Adrenal gland (tissue), 12 donors: ENCODE measurements around the gene CDKL1. TPM values are rescaled to one million over a fixed set of nuclear protein-coding genes. Genes with fewer than 3 reads are reported as not detected.

ENCODE experiments used
- DNase-seq, 7 donors: peaks; one replicate each; pipeline ENCODE4 v3.0.0-alpha.2; 2019 to 2020
- H3K27ac ChIP-seq, 5 donors: fragments of 200-600 bp; sonication (generic) in 4 of 5; 1 replicate in 3 of 5; 2 replicates in 2 of 5; pipeline versions ENCODE4 v1.5.1 to v1.8.0; 2016 to 2020; ENCODE audit warnings: mild to moderate bottlenecking in 1 of 5
- H3K27me3 ChIP-seq: fragments of 200-600 bp; 2 replicates; pipeline ENCODE4 v1.8.0; 2021
- H3K36me3 ChIP-seq, 2 donors: fragments of 200-600 bp; replicated peaks in 1 of 2; 1 replicate in 1 of 2; 2 replicates in 1 of 2; pipeline versions ENCODE4 v1.5.1 to v1.8.0; 2018 to 2022
- H3K4me1 ChIP-seq, 2 donors: fragments of 200-600 bp; replicated peaks in 1 of 2; 1 replicate in 1 of 2; 2 replicates in 1 of 2; pipeline versions ENCODE4 v1.5.1 to v1.8.0; 2018 to 2021
- H3K4me3 ChIP-seq, 4 donors: fragments of 200-600 bp; sonication (generic) in 3 of 4; one replicate each; pipeline ENCODE4 v1.5.1; 2016 to 2018
- H3K9me3 ChIP-seq, 3 donors: fragments of 200-600 bp; sonication (generic) in 1 of 3; replicated peaks in 1 of 3; 1 replicate in 2 of 3; 2 replicates in 1 of 3; pipeline versions ENCODE4 v1.5.1 to v1.8.0; 2016 to 2021
- POLR2A ChIP-seq, 2 donors: fragments of 450-650 bp; IDR thresholded peaks; one replicate each; pipeline ENCODE4 v1.6.1; 2017; ENCODE audit warnings: antibody characterized with exemption in 2 of 2, mild to moderate bottlenecking in 2 of 2, moderate library complexity in 1 of 2
- WGBS, 4 donors: extraction: QIAGEN DNeasy Blood & Tissue Kit in 2 of 4; methylation state at CpG; one replicate each; pipeline versions ENCODE4 v1.1.5 to v1.1.7; 2013 to 2017; 5-methylcytosine and 5-hydroxymethylcytosine counted together
- intact Hi-C, 2 donors: fragments of 100-400 bp; cut with DNase I; formaldehyde crosslinking; loops; one replicate each; pipeline versions ENCODE4 v1.14.1 to v1.15.0; 2022 to 2023
- polyA plus RNA-seq, 3 donors: library from polyadenylated mRNA; stranded (reverse); fragments of 200-250 nt in 2 of 3; fragments of 350-450 nt in 1 of 3; fragmentation: Illumina TruSeq in 1 of 3; extraction: RNeasy Lipid Tissue Mini Kit (QIAGEN cat#74804) in 1 of 3; gene quantifications; one replicate each; pipeline ENCODE4 v1.2.3, GENCODE V29; 2013 to 2014
- total RNA-seq, 9 donors: library from RNA; depleted of rRNA in 4 of 9; stranded (reverse); fragments of >200 nt in 4 of 9; fragments of 120-200 nt in 1 of 9; fragmentation: NEBNext Ultra II Directional in 1 of 9; extraction: Animal tissue kit (Norgen Biotek cat#: 25700) in 1 of 9; gene quantifications; one replicate each; pipeline versions ENCODE4 v1.1.0 to v1.2.4, GENCODE V29; 2013 to 2023
- TF ChIP-seq, protein P1 (sequence below), 6 experiments: fragments of 450-650 bp in 4 of 6; fragments of 200-600 bp in 2 of 6; sonication (generic) in 1 of 6; IDR thresholded peaks; 1 replicate in 5 of 6; 2 replicates in 1 of 6; pipeline versions ENCODE4 v1.5.1 to v1.8.0; 2016 to 2021; ENCODE audit warnings: antibody characterized with exemption in 6 of 6, mild to moderate bottlenecking in 2 of 6, moderate library complexity in 1 of 6
- donor health status: healthy with polysubstance abuse.
- donor health status: Bipolar disorder and iron deficiency.
- donor health status: DM: yes; HTN: yes; CAD: no.
- donor health status: DM: no; HTN: no; CAD: no.
- donor health status: DM: no; HTN: no; CAD: no.
- donor health status: DM: yes; HTN: yes; CAD: no.

CDKL1 gene
- total and polyA plus RNA-seq, 12 donors: 1.5 to 17.2 (median 7.6) TPM

DNA sequence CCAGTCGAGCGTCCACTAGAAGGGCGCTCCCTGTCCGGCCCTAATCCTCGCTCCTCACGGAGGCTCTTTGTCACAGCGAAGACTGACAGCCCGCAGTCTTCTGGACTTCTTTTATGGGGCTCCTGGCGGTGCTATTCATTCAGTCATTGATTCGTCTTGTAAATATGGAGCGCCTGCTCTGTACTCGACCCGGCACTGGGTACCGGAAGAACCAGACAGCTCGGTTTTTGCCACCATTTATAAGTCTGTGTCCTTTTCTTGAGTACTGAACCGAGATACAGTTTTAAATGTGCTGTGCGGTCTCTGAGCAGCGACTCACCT, 84.0 kb downstream of the CDKL1 start:
- no peak for DNase-seq
- intact Hi-C loops: no loop called here
- TF ChIP-seq, protein P1, sequence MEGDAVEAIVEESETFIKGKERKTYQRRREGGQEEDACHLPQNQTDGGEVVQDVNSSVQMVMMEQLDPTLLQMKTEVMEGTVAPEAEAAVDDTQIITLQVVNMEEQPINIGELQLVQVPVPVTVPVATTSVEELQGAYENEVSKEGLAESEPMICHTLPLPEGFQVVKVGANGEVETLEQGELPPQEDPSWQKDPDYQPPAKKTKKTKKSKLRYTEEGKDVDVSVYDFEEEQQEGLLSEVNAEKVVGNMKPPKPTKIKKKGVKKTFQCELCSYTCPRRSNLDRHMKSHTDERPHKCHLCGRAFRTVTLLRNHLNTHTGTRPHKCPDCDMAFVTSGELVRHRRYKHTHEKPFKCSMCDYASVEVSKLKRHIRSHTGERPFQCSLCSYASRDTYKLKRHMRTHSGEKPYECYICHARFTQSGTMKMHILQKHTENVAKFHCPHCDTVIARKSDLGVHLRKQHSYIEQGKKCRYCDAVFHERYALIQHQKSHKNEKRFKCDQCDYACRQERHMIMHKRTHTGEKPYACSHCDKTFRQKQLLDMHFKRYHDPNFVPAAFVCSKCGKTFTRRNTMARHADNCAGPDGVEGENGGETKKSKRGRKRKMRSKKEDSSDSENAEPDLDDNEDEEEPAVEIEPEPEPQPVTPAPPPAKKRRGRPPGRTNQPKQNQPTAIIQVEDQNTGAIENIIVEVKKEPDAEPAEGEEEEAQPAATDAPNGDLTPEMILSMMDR (IDR thresholded peaks at IDR 0.05): no peak
- TF ChIP-seq POLR2A (IDR thresholded peaks at IDR 0.05): no peak

DNA sequence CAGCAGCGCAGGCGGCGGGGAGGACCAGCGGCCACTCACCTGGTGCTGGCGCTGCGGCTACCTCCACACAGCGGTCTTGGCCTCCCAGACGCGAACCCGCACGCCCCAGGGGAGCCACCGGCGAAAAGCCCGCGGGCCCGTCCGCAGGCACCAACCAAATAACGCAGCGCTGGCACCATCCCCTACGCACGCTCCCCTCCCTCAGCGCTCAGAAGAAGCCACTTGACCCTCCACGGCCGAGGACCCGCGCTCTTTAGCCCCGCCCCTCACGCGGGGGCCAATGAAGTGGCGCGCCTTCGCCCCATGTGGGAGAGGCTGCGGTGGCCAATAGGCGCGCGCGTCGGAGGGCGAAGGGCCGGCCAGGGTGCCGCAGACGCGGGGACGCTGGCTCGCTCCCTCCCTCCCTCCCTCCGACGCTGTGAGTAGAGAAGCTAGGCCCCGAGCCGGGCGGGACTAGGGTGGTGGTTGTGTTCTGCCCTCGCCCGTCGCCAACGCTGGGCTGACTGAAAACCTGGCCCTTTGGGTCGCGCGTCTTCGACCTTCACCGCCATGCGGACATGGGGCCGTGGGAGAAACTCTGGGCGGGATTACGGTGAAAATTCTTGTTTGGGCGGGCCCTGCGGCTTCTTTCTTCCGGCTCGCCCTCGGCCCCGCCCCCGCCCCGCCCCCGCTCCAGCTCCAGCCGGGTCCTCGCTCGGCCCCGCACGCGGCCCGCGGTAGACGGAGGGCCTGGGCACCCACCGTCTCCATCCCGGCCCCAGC, 84.5 kb downstream of the CDKL1 start, which contains the start of the genes DMAC2L and L2HGDH:
TSS of gene DMAC2L (plus strand) at position 353 of the 762 bp plus-strand sequence. CDS start 9,164 bp downstream, outside the sequence.
TSS of gene L2HGDH (minus strand) at position 258 of the 762 bp plus-strand sequence. CDS start at position 179, 79 bp downstream.
- Histone ChIP-seq H3K27ac (peak within 1 kb of the TSS; percentile 79 to 96 (median 90)), H3K36me3 (no peaks in the 10 kb centered on the region), H3K4me3 (peak within 1 kb of the TSS; percentile 54 to 68 (median 62)), H3K4me1 (peaks cover 10 to 14% of the 10 kb centered on the region in 2 donors), H3K9me3 (no peaks in the 10 kb centered on the region), H3K27me3 (no peaks in the 10 kb centered on the region)
- TF ChIP-seq, protein P1 (IDR thresholded peaks at IDR 0.05): no peak
- peak; percentile 56 to 82 for TF ChIP-seq POLR2A (IDR thresholded peaks at IDR 0.05)
- intact Hi-C loops: no loop called here
- peak; percentile 92 to 96 (median 94) for DNase-seq
- 0 to 1% (median 0%) methylated on average over 14 to 83 of the region's 83 CpGs for WGBS, 4 donors

More for the DNA sequence above, 84.0 kb downstream of the CDKL1 start:
- H3K4me3 ChIP-seq: peak overlapping the region in 2 of 4 donors; percentile 67 to 68
- H3K27me3 ChIP-seq: no peaks in the 10 kb centered on the region
- peaks cover 10 to 14% of the 10 kb centered on the region in 2 donors for H3K4me1 ChIP-seq
- 2 to 3% (median 2%) methylated on average over 12 to 18 of the region's 18 CpGs for WGBS, 4 donors
- peak overlapping the region; percentile 79 to 96 (median 90) for H3K27ac ChIP-seq
- H3K9me3 ChIP-seq: no peaks in the 10 kb centered on the region
- no peaks in the 10 kb centered on the region for H3K36me3 ChIP-seq

DNA sequence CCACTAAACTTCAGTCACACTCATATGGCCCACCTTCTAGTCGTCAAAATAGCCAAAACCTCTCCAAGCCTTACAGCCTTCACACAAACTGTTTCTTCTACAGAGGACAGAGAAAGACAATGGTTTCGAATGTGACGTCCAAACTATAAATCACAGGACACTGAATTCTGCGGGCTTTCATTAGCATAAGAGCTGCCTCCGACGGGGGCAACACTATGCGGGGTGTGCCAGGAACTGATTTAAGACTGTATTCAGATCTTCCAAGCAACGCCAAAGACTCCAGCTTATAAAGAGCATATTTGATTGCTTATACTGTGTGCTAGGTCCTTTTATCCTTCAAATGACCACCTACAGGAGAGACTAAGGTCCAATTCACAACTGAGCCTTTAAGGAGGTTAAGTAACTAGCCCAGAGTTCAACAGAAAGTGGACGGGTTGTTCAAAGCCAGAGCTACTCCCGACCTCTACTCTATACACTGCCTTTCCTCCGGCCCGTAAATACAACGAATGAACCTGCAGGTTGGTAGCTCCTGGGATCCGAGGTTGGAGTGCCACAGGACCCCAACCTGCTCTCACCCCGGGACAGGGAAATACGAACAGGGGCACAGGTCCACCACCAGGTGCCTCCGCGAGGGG, 85.2 kb downstream of the CDKL1 start:
- H3K4me3 ChIP-seq: peak overlapping the region; percentile 54 to 68 (median 62)

DNA sequence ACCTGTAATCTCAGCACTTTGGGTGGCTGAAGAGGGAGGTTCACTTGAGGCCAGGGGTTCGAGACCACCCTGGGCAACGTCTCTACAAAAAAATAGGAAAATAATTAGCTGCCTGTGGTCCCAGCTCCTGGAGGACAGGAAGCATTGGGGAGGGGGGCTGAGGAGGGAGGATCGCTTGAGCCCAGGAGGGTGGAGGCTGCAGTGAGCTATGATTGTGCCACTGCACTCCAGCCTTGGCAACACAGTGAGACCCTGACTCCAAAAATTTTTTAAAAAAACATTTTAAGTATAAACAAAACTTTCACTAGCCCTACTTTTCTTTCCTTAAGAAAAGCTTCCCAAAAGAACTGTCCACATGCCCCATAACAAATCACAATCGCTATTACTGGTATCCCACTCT, 86.2 kb downstream of the CDKL1 start:
- Histone ChIP-seq H3K27ac (no peak overlapping the region), H3K4me1 (peaks cover 10 to 14% of the 10 kb centered on the region in 2 donors), H3K36me3 (no peaks in the 10 kb centered on the region), H3K27me3 (no peaks in the 10 kb centered on the region), H3K9me3 (no peaks in the 10 kb centered on the region), H3K4me3 (no peak overlapping the region)
- WGBS, 4 donors: 92 to 99% (median 96%) methylated on average over 4 of the region's 4 CpGs
- intact Hi-C loops: no loop called here
- TF ChIP-seq, protein P1 (IDR thresholded peaks at IDR 0.05): no peak
- no peak for TF ChIP-seq POLR2A (IDR thresholded peaks at IDR 0.05)
- no peak for DNase-seq

More for the DNA sequence above, 85.2 kb downstream of the CDKL1 start:
- Histone ChIP-seq H3K36me3 (no peaks in the 10 kb centered on the region), H3K9me3 (no peaks in the 10 kb centered on the region), H3K27me3 (no peaks in the 10 kb centered on the region), H3K4me1 (peaks cover 10 to 14% of the 10 kb centered on the region in 2 donors), H3K27ac (peak overlapping the region; percentile 17 to 96 (median 90))
- TF ChIP-seq POLR2A (IDR thresholded peaks at IDR 0.05): no peak
- TF ChIP-seq, protein P1 (IDR thresholded peaks at IDR 0.05): peak; percentile 25 to 61 (median 53)
- DNase-seq: peak in 1 of 7 donors; percentile 12
- 1 to 3% (median 3%) methylated on average over 15 to 18 of the region's 18 CpGs for WGBS, 4 donors
- intact Hi-C loops: no loop called here
